Activated CD4-positive, CD25-positive, alpha-beta regulatory T cell treated with anti-CD3 and anti-CD28 coated beads, Interleukin-2, amount 50 U/mL, for 72 hours (primary cell): ENCODE data around the gene USB1.

Experiments
- DNase-seq: peaks from one replicate; pipeline ENCODE4 v3.0.0; 2021

Gene USB1

GRCh38 chr16:58020628-58021521 lies 19.7 kb downstream of the USB1 start:
- DNase-seq, result peak; percentile 56

GRCh38 chr16:58021661-58022551 lies 20.7 kb downstream of the USB1 start:
- DNase-seq, result no peak

DNA sequence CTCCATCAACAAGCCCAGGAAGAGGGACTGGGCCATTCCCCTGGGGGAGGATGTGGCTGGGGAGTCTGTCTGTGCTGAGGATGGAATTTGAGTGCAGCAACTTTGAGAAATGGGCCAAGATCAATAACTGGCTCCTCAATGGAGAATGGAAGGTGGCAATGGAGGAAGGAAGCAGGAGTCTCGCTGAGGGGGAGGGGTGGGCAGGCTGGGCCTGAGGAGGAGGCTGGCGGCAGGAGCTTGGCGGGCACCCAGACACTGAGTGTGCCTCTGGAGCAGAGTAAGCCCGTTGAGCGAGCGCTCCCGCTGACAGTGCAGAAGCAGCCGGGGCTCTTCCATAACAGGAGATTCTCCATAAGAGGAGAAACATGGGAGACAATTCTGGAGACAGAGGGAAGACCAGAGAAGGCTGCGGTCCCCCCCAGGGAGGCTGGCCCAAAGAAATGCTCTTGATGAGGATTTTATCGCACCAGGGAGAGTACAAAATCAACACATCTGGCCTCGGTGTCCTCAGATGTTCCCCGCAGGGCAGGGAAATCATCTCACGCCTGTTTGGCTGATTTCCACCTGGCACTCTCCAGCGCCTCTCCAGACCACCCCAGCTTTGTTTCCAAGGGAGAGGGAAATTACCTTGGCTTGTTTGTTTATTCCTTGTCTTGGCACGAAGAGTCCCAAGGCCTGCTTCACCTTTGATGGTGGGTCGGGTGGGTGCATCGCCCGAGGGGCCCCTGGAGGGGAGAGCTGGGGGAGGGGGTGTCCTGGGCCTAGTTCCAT lies 21.6 kb downstream of the USB1 start:
- DNase-seq, result no peak

DNA sequence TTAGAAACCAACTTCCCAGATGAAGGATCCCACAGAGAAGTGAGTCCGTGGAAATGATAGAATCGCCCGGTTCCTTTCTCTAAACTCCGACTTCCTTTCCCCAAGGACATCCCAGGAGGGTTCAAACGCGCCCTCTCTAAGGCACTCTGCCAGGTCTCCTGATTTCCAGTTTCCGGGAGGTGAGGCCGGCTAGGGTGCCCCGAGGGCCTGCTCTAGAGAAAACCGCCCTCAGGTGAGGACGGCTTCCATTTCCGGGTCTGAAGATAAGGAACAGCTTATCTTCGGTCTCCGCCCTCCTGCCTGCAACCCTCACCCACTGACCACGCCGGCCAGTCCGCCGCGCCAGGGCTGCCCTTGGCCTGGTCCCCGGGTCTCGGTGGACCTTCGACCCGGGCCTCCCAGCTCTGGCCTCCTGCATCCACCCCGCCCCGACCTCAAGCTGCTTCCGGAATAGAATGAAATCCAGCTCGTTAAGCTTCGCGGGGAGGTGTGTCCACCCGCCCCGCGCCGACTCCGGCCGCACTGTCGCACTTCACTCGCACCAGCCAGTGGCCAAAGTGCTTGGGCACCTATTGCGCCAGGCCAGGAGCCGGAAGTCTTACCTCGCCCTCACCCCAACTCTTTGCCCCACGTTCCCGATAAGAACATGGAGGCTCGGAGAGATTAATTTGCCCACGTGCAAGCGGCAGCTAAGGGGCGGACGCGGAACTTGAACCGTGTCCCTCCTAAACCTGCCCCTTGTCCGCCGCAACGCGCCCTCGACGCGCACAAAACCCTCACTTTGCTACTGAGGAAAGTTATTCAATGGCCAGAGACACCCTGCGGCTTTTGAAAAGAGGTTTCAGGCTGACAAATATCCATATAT lies 23.5 kb downstream of the USB1 start:
- peak; percentile 41 for DNase-seq

- peak; percentile 55 for DNase-seq
Measured at GRCh38 chr16:58025351-58026138, 24.3 kb downstream of the USB1 start, which contains the start of gene MMP15. MMP15 (plus strand) TSS chr16:58025754; CDS start chr16:58026351, 597 bp downstream.

GRCh38 chr16:58026139-58026704 lies 25.0 kb downstream of the USB1 start:
- DNase-seq, result no peak

GRCh38 chr16:58026705-58027160 lies 25.5 kb downstream of the USB1 start:
- no peak for DNase-seq

GRCh38 chr16:58027161-58027915 lies 26.1 kb downstream of the USB1 start:
- no peak for DNase-seq

DNA sequence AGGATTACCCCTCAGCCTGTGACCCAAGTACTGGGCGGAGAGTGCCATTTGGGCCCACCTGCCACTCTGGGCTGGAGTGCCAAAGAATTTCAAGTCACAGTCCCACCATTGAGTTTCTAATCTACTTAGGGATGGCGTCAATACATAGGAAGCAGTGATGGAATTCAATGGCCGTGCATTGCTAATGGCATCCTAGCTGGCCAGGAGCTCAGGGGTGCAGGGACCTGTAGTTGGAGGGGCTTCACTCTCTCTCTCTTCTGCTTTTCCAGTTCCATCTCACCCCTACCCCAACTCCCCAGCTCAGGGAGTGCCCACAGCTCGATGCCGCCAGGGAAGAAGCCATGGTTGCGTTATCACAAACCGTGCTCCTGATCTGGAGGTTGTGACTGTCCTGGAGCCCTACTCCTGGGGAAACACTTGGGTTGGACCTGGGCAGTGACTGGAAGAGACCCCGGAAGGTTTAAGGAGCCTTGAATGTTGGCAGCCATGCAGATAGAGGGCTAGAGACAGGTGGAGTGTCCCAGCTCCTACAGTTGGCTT lies 26.8 kb downstream of the USB1 start:
- no peak for DNase-seq

DNA sequence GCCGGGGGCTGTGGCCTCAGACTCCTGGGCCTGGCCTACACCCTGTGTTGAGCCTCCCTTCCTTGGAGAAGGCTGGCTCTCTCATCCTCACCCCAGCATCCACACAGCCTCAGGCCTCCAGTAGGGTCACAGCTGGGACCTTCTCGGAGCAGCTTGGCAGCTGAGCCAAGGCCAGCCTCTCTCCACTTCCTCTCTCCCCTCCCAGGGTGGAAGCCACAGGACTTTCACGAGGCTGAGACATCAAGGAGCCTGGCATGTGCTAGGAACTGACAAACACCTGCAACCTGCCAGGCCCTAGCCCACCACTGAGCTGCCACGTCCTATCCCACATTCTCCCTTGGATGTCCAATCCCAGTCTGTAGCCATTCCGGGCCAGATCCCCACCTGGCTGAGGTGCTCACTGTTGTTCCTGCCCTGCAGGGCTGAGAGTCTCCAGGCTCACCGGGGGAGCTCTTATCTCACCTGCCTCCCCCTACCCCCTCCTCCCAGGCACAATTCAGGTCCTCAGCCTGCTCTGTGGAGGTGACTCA lies 27.4 kb downstream of the USB1 start:
- DNase-seq, result no peak

DNA sequence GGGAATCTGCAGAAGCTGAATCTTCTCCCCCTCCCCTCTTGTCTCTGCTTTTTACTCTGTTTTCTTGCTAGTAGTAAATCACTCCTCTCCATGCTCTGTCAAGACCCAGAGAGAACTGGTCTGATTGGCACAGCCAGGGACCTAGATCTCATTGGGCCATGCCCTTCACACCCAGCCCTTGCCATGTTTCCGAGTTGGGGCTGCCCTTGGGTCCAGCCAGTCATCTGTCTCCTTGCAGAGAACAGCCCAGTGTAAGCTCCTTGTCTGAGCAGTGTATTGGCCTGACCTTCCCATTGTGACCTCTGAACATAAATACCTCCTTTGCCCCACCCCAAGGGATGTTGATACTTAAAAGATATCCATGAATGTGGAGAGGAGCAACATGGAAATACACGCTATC lies 28.2 kb downstream of the USB1 start:
- no peak for DNase-seq

DNA sequence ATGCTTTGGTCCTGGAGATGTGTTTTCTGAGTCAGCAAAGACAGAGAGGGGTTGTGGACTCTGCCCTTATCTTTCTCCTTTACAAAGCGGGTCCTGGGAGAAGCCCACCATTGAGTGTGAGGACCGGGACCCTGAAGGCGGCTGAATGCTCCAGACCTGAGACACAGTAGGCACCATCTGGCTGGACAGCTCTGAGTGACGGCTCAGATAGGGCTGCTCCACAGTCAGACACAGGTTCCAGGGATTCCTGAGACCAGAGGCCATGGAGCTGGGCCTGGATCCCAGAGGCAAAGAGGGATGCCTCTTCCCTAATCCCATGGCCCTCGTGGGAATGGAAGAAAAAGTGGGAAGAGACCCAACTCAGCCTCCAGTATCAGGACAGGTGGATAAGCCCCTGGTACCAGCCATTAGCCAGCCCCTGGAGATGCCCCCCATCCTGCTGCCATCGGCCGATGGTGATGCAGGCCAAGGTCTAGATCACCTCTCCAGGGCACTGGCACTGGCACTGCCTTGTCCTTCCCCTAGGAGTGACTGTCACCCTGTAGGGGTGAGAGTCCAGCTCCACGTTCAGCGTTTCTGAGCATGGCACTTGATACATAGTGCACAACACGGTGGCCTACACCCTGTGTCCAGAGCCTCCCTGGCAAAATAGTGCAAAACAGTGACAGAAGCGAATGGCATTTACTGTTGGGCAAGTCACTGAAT lies 29.1 kb downstream of the USB1 start:
- no peak for DNase-seq

DNA sequence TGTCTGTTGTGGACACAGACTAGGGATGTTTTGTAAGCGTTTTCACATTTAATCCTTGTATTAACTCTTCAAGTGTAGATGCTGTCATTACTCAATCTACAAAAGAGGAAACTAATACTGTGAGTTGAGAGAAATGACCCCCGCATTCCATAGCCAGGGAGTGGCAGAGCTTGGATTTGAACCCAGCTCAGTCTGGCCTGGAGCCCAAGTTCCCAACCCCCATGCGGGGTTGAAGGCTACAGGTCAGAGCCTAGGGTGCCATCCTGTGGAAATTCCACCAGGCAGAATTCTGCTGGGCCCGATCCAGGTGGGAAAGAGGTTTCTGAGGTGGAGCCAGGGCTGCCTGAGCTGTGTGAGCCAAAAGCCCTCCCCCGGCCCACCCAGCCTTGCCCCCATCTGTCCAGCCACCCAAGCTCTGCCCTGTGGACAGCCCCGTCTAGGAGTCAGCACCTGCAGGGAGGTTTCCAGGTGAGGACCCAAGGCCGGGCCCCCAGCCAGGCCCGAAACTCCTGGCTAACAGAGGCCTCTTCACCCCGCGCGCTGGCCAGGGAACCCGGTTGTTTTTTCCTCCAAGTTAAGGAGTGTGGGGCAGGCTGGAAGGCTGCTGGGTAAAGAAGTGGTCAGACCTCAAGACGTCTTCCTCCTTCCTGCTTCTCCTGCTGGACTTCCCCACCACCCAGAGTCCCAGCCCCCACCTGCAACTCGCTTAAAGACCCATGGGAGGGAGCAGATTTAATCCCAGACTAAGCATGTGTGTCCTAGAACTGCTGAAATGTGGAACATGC lies 30.0 kb downstream of the USB1 start:
- no peak for DNase-seq

DNA sequence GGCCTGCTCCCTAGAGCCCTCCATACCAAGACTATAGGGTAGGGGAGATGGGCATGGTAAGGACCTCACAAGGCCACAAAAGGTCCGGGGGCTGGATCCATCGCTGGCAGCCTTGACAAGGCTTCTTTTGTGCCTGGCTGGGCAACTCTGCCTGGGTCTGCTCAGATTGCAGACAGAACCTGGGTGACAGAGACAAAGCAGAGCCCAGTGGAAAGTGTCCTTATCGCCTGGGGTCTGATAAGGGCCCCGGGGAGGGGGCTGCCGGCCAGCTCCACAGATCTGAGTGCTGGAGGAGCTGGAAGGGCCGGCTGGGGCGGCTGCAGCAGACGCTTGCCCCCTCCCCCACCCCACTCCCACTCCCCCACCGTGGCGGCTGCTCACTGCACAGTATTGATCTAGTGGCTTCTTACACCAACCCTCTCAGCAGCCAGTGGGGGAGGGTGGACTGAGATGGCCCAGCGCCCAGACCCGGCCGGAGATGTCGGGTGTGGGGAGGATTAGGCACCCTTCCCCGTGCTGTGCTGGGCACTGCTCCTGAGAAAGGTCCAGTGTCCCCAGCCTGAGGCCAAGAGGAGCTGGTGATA lies 31.6 kb downstream of the USB1 start:
- no peak for DNase-seq

- no peak for DNase-seq
Measured at GRCh38 chr16:58034128-58034685, 33.0 kb downstream of the USB1 start.

GRCh38 chr16:58034774-58035173 lies 33.6 kb downstream of the USB1 start:
- DNase-seq, result no peak
